PC-9 (cell line): ENCODE measurements around the gene NCAPG. TPM values are rescaled to one million over a fixed set of nuclear protein-coding genes. Genes with fewer than 3 reads are reported as not detected.

ENCODE experiments used
- BruUV-seq: library from RNA; stranded (reverse); fragments of 400-500 nt; replicated peaks from 2 replicates; lab custom pipeline; 2021; lab: Mats Ljungman, UMichigan
- CTCF ChIA-PET: fragments of 300-600 bp; sonication (Branson Sonifier 250); formaldehyde crosslinking; loops from one replicate; lab custom pipeline; 2022; ENCODE audit warnings: antibody characterized with exemption; lab: Charles Lee
- POLR2A ChIA-PET: fragments of 300-600 bp; sonication (Branson Sonifier 250); formaldehyde crosslinking; loops from one replicate; lab custom pipeline; 2022; ENCODE audit warnings: antibody characterized with exemption; ENCODE audit not compliant: unreplicated experiment; lab: Charles Lee
- DNase-seq, 2 experiments: peaks; one replicate each; pipeline versions ENCODE4 v3.0.0 to v3.0.0-alpha.2; 2015 to 2022; ENCODE audit warnings: mixed read lengths in 1 of 2
- H2AFZ ChIP-seq: fragments of 200-600 bp; sonication (generic); 2 replicates; pipeline ENCODE4 v1.8.1; 2017; ENCODE audit warnings: antibody characterized with exemption
- H3F3A ChIP-seq: fragments of 200-600 bp; sonication (generic); 2 replicates; pipeline ENCODE4 v1.8.1; 2017; ENCODE audit warnings: antibody characterized with exemption, mild to moderate bottlenecking, low read depth; ENCODE audit not compliant: insufficient read depth
- H3K27ac ChIP-seq: fragments of 200-600 bp; sonication (generic); 2 replicates; pipeline ENCODE4 v1.6.1; 2016; ENCODE audit warnings: mixed run types
- H3K27me3 ChIP-seq: fragments of 200-600 bp; sonication (generic); 2 replicates; pipeline ENCODE4 v1.6.1; 2016; ENCODE audit warnings: low read depth, mixed run types; ENCODE audit not compliant: insufficient read depth
- H3K36me3 ChIP-seq: fragments of 200-600 bp; sonication (generic); 2 replicates; pipeline ENCODE4 v1.6.1; 2016; ENCODE audit warnings: low read depth, mixed run types
- H3K4me1 ChIP-seq: fragments of 200-600 bp; sonication (generic); replicated peaks from 2 replicates; pipeline ENCODE4 v1.6.1; 2016; ENCODE audit warnings: mixed run types; ENCODE audit not compliant: insufficient read depth
- H3K4me2 ChIP-seq: fragments of 200-600 bp; sonication (generic); 2 replicates; pipeline ENCODE4 v1.6.1; 2017; ENCODE audit warnings: mixed run types
- H3K4me3 ChIP-seq: fragments of 200-600 bp; sonication (generic); 2 replicates; pipeline ENCODE4 v1.6.1; 2016; ENCODE audit warnings: mixed run types
- H3K79me2 ChIP-seq: fragments of 200-600 bp; sonication (generic); 2 replicates; pipeline ENCODE4 v1.6.1; 2017; ENCODE audit warnings: low read depth, mixed run types
- H3K9me2 ChIP-seq: fragments of 200-600 bp; sonication (generic); 2 replicates; pipeline ENCODE4 v1.8.1; 2017; ENCODE audit warnings: mild to moderate bottlenecking; ENCODE audit not compliant: insufficient read depth
- H3K9me3 ChIP-seq: fragments of 200-600 bp; sonication (generic); 2 replicates; pipeline ENCODE4 v1.8.1; 2016; ENCODE audit warnings: low read depth; ENCODE audit not compliant: insufficient read depth
- H4K20me1 ChIP-seq: fragments of 200-600 bp; sonication (generic); 2 replicates; pipeline ENCODE4 v1.8.1; 2017; ENCODE audit not compliant: insufficient read depth
- CTCF ChIP-seq: fragments of 200-600 bp; sonication (generic); conservative IDR thresholded peaks from 2 replicates; pipeline ENCODE4 v1.6.1; 2017; ENCODE audit warnings: mixed run types, antibody characterized with exemption, mild to moderate bottlenecking, moderate library complexity
- EZH2 ChIP-seq: fragments of 200-600 bp; sonication (generic); IDR thresholded peaks from 2 replicates; pipeline ENCODE4 v1.8.0; 2017; ENCODE audit warnings: antibody characterized with exemption, low read depth
- intact Hi-C: fragments of 100-400 bp; cut with micrococcal nuclease; formaldehyde crosslinking; loops from one replicate; pipeline ENCODE4 v1.10.0; 2022; ENCODE audit not compliant: unreplicated experiment
- total RNA-seq: library from RNA; stranded (reverse); gene quantifications from 2 replicates; pipeline ENCODE4 v1.2.3, GENCODE V29; 2021

The NCAPG gene
- total RNA-seq, 1 experiment from 2014 or later = 53.7 TPM

DNA sequence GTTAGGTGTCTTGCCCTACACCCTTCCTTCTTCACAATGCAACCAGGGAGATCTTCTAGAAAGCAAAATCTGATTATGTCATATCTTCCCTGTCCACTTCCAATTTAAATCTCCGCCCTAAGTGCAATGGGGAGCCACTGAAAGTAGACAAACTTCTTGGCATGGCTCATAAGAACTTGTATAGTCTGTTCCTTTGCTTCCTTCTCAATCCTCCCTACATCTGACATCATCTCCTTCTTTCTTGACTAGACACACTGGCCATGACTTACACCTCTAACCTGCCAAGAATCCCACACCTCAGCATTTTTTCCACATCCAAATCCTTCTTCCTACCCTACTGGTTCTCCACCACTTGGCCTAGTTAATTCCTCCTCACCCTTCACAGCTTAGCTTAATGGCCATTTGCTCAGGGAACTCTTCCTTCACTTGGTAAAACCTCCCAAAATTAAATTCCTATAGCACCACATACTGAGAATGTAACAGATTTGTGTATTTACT, 55.1 kb downstream of the NCAPG start:
- intact Hi-C loops = no loop called here
- no TSS peak for BruUV-seq
- DNase-seq = no peak
- Histone ChIP-seq H3K27me3 (no peaks in the 10 kb centered on the region), H3F3A (no peaks in the 10 kb centered on the region), H3K27ac (no peak overlapping the region), H3K79me2 (no peaks in the 10 kb centered on the region), H3K4me2 (no peak overlapping the region), H3K4me1 (no peaks in the 10 kb centered on the region), H3K4me3 (no peak overlapping the region), H4K20me1 (no peaks in the 10 kb centered on the region), H3K36me3 (no peaks in the 10 kb centered on the region), H2AFZ (no peak overlapping the region), H3K9me3 (no peaks in the 10 kb centered on the region), H3K9me2 (no peaks in the 10 kb centered on the region)
- no peak for TF ChIP-seq EZH2
- TF ChIP-seq CTCF = no peak
- ChIA-PET POLR2A (no interaction called here), CTCF (no interaction called here)

- Histone ChIP-seq H3K4me1 (no peaks in the 10 kb centered on the region), H3K27me3 (no peaks in the 10 kb centered on the region), H4K20me1 (no peaks in the 10 kb centered on the region), H3F3A (no peaks in the 10 kb centered on the region), H3K27ac (no peak overlapping the region), H3K4me3 (no peak overlapping the region), H3K9me3 (no peaks in the 10 kb centered on the region), H2AFZ (no peak overlapping the region), H3K4me2 (no peak overlapping the region), H3K36me3 (no peaks in the 10 kb centered on the region), H3K79me2 (no peaks in the 10 kb centered on the region), H3K9me2 (no peaks in the 10 kb centered on the region)
- no peak for DNase-seq
- CTCF ChIA-PET = no interaction called here
- intact Hi-C loops = no loop called here
- POLR2A ChIA-PET = no interaction called here
- BruUV-seq = no TSS peak
- TF ChIP-seq EZH2 = no peak
- no peak for TF ChIP-seq CTCF
Observed at GRCh38 chr4:17866810-17867209, 56.0 kb downstream of the NCAPG start.

- no peak overlapping the region for H3K4me3 ChIP-seq
- intact Hi-C loops = no loop called here
- no peak for TF ChIP-seq CTCF
- TF ChIP-seq EZH2 = no peak
- ChIA-PET POLR2A (no interaction called here), CTCF (no interaction called here)
- no peak overlapping the region for H3K4me2 ChIP-seq
- no peak overlapping the region for H2AFZ ChIP-seq
- H3K36me3 ChIP-seq = no peaks in the 10 kb centered on the region
- DNase-seq = no peak
- H3F3A ChIP-seq = no peaks in the 10 kb centered on the region
- no peaks in the 10 kb centered on the region for H3K79me2 ChIP-seq
- no TSS peak for BruUV-seq
- no peaks in the 10 kb centered on the region for H3K9me3 ChIP-seq
- H4K20me1 ChIP-seq = no peaks in the 10 kb centered on the region
- no peaks in the 10 kb centered on the region for H3K4me1 ChIP-seq
- no peaks in the 10 kb centered on the region for H3K9me2 ChIP-seq
- H3K27ac ChIP-seq = no peak overlapping the region
- H3K27me3 ChIP-seq = no peaks in the 10 kb centered on the region
Observed at GRCh38 chr4:17867276-17867675, 56.5 kb downstream of the NCAPG start.
